ENCODE results near the gene TWIST2.

Gene TWIST2

DNA sequence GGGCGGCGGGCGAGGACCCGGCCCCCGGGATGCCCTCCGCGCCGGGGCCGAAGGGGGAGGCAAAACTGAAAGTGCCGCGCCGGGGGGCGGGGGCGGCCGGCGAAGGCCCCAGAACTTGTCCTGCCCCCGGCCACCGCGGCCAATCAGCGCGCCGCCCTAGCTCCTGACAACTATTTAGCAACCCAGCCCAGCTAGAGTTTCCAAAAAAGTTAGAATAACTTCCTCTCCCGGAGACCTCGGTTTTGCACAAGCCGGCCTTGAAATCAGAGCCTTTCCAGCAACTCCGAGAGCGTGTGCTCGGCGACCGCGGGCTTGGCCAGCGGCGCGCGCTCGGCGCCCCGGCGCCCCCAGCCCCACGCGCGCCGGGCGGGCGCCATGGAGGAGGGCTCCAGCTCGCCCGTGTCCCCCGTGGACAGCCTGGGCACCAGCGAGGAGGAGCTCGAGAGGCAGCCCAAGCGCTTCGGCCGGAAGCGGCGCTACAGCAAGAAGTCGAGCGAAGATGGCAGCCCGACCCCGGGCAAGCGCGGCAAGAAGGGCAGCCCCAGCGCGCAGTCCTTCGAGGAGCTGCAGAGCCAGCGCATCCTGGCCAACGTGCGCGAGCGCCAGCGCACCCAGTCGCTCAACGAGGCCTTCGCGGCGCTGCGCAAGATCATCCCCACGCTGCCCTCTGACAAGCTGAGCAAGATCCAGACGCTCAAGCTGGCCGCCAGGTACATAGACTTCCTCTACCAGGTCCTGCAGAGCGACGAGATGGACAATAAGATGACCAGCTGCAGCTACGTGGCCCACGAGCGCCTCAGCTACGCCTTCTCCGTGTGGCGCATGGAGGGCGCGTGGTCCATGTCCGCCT, at the start of gene TWIST2:
TSS of gene TWIST2 (plus strand) at position 245 of the 850 bp plus-strand sequence. CDS start at position 376, 131 bp downstream.
- DNase-seq = no peak

GRCh38 chr2:238801791-238802190, 46.1 kb upstream of the TWIST2 start:
- DNase-seq = no peak

DNA sequence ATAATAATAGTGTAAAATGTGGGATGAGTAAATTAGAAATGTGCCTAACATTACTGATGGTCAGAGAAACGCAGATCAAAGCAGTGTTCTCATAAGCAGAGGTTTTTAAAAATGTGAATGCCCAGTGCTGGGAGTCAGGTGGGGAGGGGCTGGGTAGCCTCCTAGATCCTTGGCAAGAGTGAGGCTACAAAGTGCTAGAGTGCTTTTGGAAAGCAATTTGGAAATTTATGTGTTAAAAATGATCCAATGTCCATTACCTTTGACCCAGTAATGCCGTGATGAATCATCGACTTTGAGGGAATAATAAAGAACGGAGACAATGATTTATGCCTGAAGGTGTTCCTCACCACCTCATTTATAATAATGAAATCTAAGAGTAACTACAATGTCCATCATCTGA, 44.9 kb upstream of the TWIST2 start:
- DNase-seq = no peak

GRCh38 chr2:238803996-238804870, 43.7 kb upstream of the TWIST2 start:
- DNase-seq = no peak

DNA sequence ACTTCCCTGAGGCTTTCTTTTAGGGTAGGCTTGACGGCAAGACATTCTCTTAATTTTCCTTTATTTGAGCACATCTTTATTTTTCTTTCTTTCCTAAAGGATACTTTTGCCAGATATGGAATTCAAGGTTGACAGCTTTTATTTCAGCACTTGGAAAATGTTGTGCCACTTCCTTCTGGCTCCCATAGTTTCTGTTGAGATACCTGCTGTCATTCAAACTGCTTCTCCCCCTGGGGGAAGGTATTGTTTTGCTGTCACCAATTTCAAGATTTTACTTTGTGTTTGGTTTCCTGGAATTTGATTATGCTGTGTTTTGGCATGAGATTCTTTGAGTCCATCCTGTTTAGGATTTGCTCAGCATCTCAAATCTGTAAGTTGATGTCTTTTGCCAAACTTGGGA, 39.1 kb upstream of the TWIST2 start:
- DNase-seq = no peak

- no peak for DNase-seq
These were observed 37.6 kb upstream of the TWIST2 start for GRCh38 chr2:238810321-238810720.

DNA sequence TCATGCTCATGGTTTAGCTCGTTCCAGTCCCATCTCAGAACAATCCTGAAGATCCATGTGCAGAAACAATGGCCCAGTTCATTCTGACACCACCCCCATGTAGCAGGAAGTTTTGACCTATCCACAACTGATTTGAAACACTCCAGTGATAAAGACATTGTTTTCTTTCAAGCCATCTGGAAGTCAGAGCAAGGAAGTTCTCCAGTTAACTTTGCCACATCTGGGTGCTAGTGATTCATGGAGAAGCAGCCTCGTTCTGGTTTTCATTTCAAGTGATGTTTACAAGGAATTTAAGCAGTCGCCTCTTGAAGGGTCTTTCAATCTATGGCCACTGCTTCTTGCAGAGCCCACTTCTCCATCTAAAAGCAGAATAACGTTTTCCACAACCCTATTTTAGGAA, 36.6 kb upstream of the TWIST2 start:
- no peak for DNase-seq

GRCh38 chr2:238811759-238812158, 36.1 kb upstream of the TWIST2 start:
- DNase-seq = no peak

DNA sequence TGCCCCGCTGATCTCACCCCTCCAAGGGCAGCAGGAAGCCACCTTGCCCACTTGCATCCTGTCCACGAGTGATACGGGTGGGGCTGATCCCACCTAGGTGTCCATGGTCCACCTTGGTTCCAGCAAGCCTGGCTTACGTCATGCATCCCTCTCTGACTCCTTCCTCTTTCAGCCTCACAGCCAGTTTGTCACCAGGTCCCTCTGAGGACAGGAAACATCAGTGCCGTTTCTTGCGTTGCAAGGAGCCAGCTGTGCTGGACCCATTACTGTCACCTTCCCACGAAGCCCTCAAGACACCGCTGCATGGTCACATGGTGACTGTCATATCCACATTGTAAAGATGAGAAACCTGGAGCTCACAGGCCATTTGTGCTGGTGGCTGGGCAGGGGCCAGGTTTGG, 34.8 kb upstream of the TWIST2 start:
- no peak for DNase-seq

DNA sequence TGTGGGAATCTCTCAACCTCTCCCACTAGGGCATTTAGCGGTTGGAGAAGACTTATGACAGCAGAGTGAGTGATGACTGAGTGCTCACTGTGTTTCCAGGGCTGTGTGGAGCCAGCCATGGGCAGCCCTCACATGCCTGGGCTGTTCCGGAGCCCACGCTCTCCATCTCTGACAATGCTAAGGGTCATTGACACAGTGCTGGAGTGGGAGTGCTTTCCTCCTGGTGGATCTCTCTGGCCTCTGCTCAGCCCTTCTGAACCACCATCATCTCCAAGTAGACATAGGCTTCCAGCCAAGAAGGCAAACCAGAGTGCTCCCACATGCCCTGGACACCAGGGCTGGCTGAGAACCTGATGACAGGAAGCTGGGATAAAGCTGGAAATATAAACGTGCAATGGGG, 33.1 kb upstream of the TWIST2 start:
- no peak for DNase-seq

GRCh38 chr2:238816291-238816690, 31.6 kb upstream of the TWIST2 start:
- DNase-seq = no peak

DNA sequence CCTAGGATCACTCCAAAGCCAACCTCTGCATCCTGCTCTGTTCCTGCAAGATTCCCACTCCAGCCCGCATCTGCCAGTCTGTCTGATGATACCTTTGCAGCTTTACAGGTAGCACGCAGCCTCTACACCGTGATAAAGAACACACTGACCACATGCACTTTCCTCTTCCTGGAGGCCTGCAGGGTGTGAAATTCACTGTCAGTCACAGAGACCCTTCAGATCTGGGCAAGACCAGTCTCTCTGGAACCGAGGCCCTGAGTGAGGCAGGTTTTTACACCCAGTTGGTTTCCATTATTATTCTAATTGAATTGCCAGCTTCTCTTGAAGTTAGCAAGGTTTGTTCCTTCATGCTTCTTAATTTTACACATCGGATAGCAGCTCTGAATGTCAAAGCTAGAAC, 30.5 kb upstream of the TWIST2 start:
- no peak for DNase-seq

GRCh38 chr2:238817891-238818290, 30.0 kb upstream of the TWIST2 start:
- no peak for DNase-seq

- no peak for DNase-seq
These were observed 29.3 kb upstream of the TWIST2 start for GRCh38 chr2:238818561-238818960.

DNA sequence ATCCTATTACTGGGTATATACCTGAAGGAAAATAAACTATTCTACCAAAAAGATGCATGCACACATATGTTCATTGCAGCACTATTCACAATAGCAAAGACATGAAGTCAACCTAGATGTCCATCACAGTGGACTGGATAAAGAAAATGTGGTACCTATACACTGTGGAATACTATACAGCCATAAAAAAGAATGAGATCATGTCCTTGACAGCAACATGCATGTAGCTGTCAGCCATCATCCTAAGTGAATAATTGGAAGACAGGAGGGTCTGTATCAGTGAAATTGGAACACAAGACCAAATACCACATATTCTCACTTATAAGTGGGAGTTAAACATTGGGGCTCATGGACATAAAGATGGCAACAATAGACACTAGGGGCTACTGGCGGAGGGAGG, 27.7 kb upstream of the TWIST2 start:
- DNase-seq = no peak

GRCh38 chr2:238820916-238821315, 27.0 kb upstream of the TWIST2 start:
- DNase-seq = no peak

DNA sequence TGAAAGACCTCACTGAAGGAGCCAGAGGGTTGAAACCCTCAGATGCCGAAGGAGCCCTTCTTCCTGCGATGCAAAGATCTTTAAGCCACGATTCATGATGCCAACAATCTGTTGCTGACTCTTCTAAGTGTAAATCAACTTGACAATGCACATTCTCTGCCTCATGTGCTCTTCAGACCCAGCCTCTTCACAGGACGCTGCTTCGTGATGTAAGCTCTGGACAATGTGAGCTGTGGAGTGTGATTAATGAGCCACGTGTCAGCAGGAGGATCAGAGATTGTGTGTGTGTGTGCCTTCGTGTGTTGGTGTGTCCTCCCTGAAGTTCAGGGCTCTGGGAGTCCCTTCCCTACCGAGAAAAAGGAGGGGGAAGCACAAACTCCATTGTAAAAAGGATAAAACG, 26.5 kb upstream of the TWIST2 start:
- DNase-seq = no peak

- no peak for DNase-seq
These were observed 25.8 kb upstream of the TWIST2 start for GRCh38 chr2:238821944-238822670.

DNA sequence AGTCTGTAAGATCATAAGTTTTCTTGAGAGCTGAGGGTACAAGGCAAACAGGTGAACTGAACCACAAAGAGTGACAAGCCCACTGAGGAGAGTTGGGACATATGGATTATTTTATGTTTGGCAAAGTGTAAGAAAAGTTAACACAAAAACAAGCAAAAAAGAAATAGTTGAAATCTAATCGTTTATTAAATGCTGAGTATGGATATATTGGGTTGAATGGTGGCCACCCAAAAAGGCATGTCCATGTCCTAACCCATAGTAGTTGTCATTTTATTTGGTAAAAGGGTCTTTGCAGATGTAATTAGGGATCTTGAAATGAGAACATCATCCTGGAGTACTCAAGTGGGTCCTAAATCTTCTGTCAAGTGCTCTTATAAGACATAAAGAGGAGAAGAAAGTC, 24.9 kb upstream of the TWIST2 start:
- no peak for DNase-seq

DNA sequence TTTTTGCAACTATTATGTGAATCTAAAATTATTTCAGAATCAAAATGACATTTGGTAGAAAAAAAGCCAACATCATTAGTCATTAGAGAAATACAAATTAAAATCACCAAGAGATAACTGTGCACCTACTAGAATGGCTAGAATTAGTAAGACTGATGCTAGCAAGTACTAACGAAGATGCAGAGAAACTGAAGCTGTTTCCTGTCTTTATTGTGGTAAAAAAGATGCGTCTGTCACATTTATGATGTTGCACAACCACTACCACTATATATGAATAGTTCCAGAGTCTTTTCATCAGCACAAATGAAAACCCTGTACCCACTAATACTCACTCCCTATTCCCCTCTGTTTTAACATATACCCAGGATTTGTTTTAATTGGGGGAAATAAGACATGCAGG, 16.7 kb upstream of the TWIST2 start:
- no peak for DNase-seq

DNA sequence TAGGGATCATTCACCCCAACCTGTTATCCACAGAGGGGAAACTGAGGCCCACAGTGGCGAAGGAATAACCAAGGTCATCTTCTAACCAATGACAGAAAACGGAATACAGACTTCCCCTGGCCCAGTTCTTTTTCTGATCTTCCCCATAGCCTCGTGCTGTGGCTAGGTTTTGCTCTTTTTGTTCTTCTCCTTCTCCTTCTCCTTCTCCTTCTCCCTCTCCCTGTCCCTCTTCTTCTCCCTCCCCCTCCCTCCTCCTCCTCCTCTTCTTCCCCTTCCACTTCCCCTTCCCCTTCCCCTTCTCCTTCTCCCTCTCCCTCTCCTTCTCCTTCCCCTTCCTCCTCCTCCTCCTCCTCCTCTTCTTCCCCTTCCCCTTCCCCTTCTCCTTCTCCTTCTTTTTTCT, 12.9 kb upstream of the TWIST2 start:
- DNase-seq = no peak

- no peak for DNase-seq
These were observed 12.1 kb upstream of the TWIST2 start for GRCh38 chr2:238835726-238836301.

GRCh38 chr2:238838786-238839327, 9.0 kb upstream of the TWIST2 start:
- no peak for DNase-seq

Measured in NCI-H146 (cell line).